Measurements from ENCODE around the gene PARVB.

- TF ChIP-seq POLR2A (IDR thresholded peaks at IDR 0.05; ENCODE audit: low read length), result no peak
- TF ChIP-seq GATA1 (IDR thresholded peaks at IDR 0.05; ENCODE audit: low read depth, low read length), result no peak
Measured at GRCh38 chr22:44172370-44173108, 148.4 kb downstream of the PARVB start.

Measured in erythroblast (primary cell).